GM20431 (cell line): ENCODE measurements around the gene CCL17.
"Not testable (repeated sequence)": the region's sequence is repeated elsewhere in the genome, so short reads cannot be mapped to it uniquely, and the experiment has no call there.

ENCODE experiments used
- in situ Hi-C: fragments of 300-500 bp; cut with MseI, MboI; formaldehyde crosslinking; loops from one replicate; pipeline ENCODE4 v1.15.0; 2020; ENCODE audit warnings: low sequenced_read_pairs; ENCODE audit not compliant: unreplicated experiment

Gene CCL17

GRCh38 chr16:57403965-57404817, at the start of gene CCL17:
TSS of gene CCL17 (plus strand) at chr16:57404767. CDS start at chr16:57413933, 9,166 bp downstream.
- in situ Hi-C loops: loop anchor here (25.0 kb wide), 1 partner anchor 317 kb away; the partner anchor contains the start of gene CPNE2

GRCh38 chr16:57355898-57356414, 48.6 kb upstream of the CCL17 start:
- in situ Hi-C loops: no loop called here

GRCh38 chr16:57356547-57356946, 48.0 kb upstream of the CCL17 start:
- in situ Hi-C loops: no loop called here

- in situ Hi-C loops: no loop called here
Measured at GRCh38 chr16:57357330-57358085, 47.1 kb upstream of the CCL17 start.

GRCh38 chr16:57358086-57358420, 46.5 kb upstream of the CCL17 start:
- in situ Hi-C loops: no loop called here

GRCh38 chr16:57358527-57359095, 46.0 kb upstream of the CCL17 start, which contains the start of gene CCL22:
TSS of gene CCL22 (plus strand) at chr16:57358783. CDS start at chr16:57358817, 34 bp downstream.
- in situ Hi-C loops: no loop called here

GRCh38 chr16:57360321-57360935, 44.1 kb upstream of the CCL17 start:
- in situ Hi-C loops: no loop called here

- in situ Hi-C loops: no loop called here
Measured at GRCh38 chr16:57361404-57361803, 43.2 kb upstream of the CCL17 start.

GRCh38 chr16:57364143-57364542, 40.4 kb upstream of the CCL17 start:
- in situ Hi-C loops: no loop called here

GRCh38 chr16:57366544-57367040, 38.0 kb upstream of the CCL17 start:
- in situ Hi-C loops: no loop called here

- in situ Hi-C loops: no loop called here
Measured at GRCh38 chr16:57367116-57367752, 37.3 kb upstream of the CCL17 start.

GRCh38 chr16:57371494-57372371, 32.8 kb upstream of the CCL17 start:
- in situ Hi-C loops: no loop called here

- in situ Hi-C loops: no loop called here
Measured at GRCh38 chr16:57372372-57373116, 32.0 kb upstream of the CCL17 start, which contains the start of gene CX3CL1. TSS of gene CX3CL1 (plus strand) at chr16:57372490. CDS start at chr16:57372569, 79 bp downstream.

GRCh38 chr16:57373117-57373947, 31.2 kb upstream of the CCL17 start:
- in situ Hi-C loops: no loop called here

- in situ Hi-C loops: no loop called here
Measured at GRCh38 chr16:57374067-57374534, 30.5 kb upstream of the CCL17 start.

- in situ Hi-C loops: not testable (repeated sequence)
Measured at GRCh38 chr16:57374925-57375465, 29.6 kb upstream of the CCL17 start.
